ENCODE measurements around the gene MAGI1.
"Not testable (repeated sequence)": the region's sequence is repeated elsewhere in the genome, so short reads cannot be mapped to it uniquely, and the experiment has no call there.

MAGI1 gene

GRCh38 chr3:66053550-66054094, 14.9 kb upstream of the MAGI1 start:
- TF ChIP-seq CTCF (IDR thresholded peaks at IDR 0.05; ENCODE audit: insufficient read depth, missing control alignments), result no peak
- FAIRE-seq (no peak), DNase-seq (ENCODE audit: insufficient read length, low spot score) (no peak)

GRCh38 chr3:66052721-66053549, 14.2 kb upstream of the MAGI1 start:
- FAIRE-seq, result no peak
- no peak for DNase-seq (ENCODE audit: insufficient read length, low spot score)
- no peak for TF ChIP-seq CTCF (IDR thresholded peaks at IDR 0.05; ENCODE audit: insufficient read depth, missing control alignments)

DNA sequence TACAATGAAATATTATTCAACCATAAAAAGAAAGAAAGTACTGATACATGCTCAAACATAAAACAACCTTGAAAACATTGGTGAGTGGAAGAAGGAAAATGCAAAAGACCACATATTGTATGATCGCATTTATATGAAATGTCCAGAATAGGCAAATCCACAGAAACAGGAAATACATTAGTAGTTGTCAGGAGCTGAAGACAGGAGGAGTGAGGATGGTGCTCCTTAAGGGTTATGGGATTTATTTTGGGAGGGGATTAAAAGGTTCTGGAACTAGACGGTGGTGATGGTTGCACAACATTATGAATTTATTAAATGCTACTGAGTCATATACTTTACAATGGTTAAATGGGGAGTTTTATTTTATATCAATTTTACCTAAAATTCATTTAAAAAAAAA, 12.1 kb upstream of the MAGI1 start:
- no peak for TF ChIP-seq CTCF (IDR thresholded peaks at IDR 0.05; ENCODE audit: insufficient read depth, missing control alignments)
- DNase-seq (ENCODE audit: insufficient read length, low spot score) (no peak), FAIRE-seq (no peak)

- DNase-seq (ENCODE audit: insufficient read length, low spot score) (no peak), FAIRE-seq (no peak)
- no peak for TF ChIP-seq CTCF (IDR thresholded peaks at IDR 0.05; ENCODE audit: insufficient read depth, missing control alignments)
Observed at GRCh38 chr3:66048051-66048395, 9.3 kb upstream of the MAGI1 start.

GRCh38 chr3:66047311-66048050, 8.8 kb upstream of the MAGI1 start:
- TF ChIP-seq CTCF (IDR thresholded peaks at IDR 0.05; ENCODE audit: insufficient read depth, missing control alignments), result no peak
- FAIRE-seq, result no peak
- no peak for DNase-seq (ENCODE audit: insufficient read length, low spot score)

DNA sequence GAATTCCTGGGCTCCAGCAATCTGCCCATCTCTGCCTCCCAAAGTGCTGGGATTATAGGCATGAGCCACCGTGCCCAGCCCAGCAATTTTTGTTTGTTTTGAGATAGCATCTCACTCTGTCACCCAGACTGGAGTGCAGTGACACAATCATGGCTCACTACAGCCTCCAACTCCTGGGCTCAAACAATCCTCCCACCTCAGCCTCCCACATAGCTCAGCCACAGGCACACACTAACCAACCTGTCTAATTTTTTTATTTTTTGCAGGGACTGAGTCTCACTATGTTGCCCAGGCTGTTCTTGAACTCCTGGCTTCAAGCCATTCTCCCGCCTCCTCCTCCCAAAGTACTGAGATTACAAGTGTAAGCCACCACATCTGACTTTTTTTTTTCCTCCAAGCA, 7.6 kb upstream of the MAGI1 start:
- not testable (repeated sequence) for DNase-seq (ENCODE audit: insufficient read length, low spot score); FAIRE-seq

- no peak for TF ChIP-seq CTCF (IDR thresholded peaks at IDR 0.05; ENCODE audit: insufficient read depth, missing control alignments)
- no peak for FAIRE-seq
- no peak for DNase-seq (ENCODE audit: insufficient read length, low spot score)
Observed at GRCh38 chr3:66041828-66042227, 3.1 kb upstream of the MAGI1 start.

All from D721Med (cell line).